Measurements from ENCODE around the gene ISOC1. TPM values are rescaled to one million over a fixed set of nuclear protein-coding genes. Genes with fewer than 3 reads are reported as not detected.

ISOC1 gene
- total and polyA plus RNA-seq, 2 of the 13 experiments (the other 11 are each of a cell fraction or from before 2014, with no cell fraction given): 25.7 to 51.3 TPM

DNA sequence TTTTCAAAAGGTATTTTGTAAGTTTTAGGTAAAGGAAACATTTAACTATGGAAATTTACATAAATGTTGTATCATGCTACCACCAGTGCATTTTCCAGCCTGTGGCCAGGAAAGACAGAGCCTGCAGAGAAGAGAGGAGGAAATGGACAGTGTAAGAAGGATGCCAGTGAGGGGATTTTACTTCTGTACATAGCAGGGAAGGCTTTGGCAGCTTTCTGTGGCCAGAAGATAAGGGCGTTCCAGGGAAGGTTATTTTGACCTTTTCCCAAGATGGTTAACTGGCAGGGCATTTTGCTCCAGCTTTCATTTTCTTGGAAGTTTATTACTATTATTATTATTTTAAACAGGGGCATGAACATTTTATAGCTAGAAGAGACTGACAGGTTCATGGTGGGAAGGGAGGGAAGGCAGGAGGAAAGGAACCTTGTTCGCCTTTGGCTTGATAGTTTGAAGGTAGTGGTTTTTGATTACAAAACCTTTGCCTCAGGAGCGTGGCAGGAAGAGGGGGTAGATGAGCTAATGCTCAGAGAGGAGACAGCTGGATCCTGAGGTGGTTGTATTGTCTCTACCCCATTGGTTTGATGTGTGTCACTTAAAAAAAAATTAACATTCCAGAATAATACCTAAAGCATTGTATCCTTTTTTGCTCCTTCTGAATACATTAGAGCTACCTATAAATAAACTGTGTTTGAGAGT is 4.1 kb downstream of the ISOC1 start (continued):
- TF ChIP-seq PRDM10 (CRISPR knock-in tag; IDR thresholded peaks at IDR 0.05; ENCODE audit: low read depth) (no peak), KLF16 (CRISPR knock-in tag; IDR thresholded peaks at IDR 0.05) (no peak), ELF1 (CRISPR knock-in tag; IDR thresholded peaks at IDR 0.05) (no peak)

DNA sequence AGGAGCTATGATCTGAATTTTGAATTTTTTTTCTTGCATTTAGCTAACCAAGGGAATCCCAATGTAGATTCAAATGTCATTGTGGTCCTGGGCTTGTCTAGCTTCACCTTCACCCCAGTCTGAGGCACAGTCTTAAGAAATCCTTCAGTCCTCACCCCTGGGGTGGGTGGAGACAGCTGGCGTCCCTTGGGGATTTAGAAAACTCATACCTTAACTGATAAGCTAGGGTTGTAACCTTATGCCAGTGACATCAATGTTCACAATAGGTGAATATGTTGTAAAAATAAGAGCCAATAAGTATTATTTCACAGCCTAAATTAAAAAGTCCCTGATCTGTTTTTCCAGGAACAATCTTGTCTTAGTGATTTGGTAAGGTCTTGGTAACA is 4.6 kb downstream of the ISOC1 start:
- in situ Hi-C loops (cut with HindIII; ENCODE audit: extremely low pct_ligation_motif_present, low pct_unique_long_range_greater_than_20kb): loop anchor here (25.0 kb wide), 1 partner anchor 1537 kb away; no protein-coding TSS in a partner anchor
- ChIA-PET CTCF (ENCODE audit: low intra/inter-chr PET ratio, low total read pairs) (no interaction called here), POLR2A (no interaction called here)
- H3K4me2 ChIP-seq (ENCODE audit: low read depth, low read length): no peak overlapping the region
- no peaks in the 10 kb centered on the region for H3K9me3 ChIP-seq (ENCODE audit: low read length)
- no peak overlapping the region for H2AFZ ChIP-seq (ENCODE audit: low read length)
- H4K20me1 ChIP-seq (ENCODE audit: insufficient read depth, low read length): no peaks in the 10 kb centered on the region
- BruUV-seq (replicated peaks): no TSS peak
- peaks cover 1 to 3% of the 10 kb centered on the region in 2 experiments; a peak in 1 of 5 replicates for H3K36me3 ChIP-seq (replicated peaks in 1 of 2; ENCODE audit: control insufficient read depth in 1 of 2, insufficient read depth in 2 of 2, low read length in 2 of 2)
- H3K4me3 ChIP-seq (replicated peaks in 1 of 3; ENCODE audit: insufficient read depth in 1 of 3, low read depth in 2 of 3, low read length in 3 of 3): no peak overlapping the region
- peaks cover 72% of the 10 kb centered on the region for H3K79me2 ChIP-seq (ENCODE audit: insufficient read depth, low read length)
- no peak overlapping the region for H3K9ac ChIP-seq (ENCODE audit: insufficient read depth, low read depth, low read length)
- no peaks in the 10 kb centered on the region for H3K27me3 ChIP-seq (ENCODE audit: control insufficient read depth in 1 of 2, insufficient read depth in 2 of 2, low read length in 2 of 2)
- FAIRE-seq (no peak), DNase-seq (ENCODE audit: low spot score) (no peak), ATAC-seq (no peak)
- H3K27ac ChIP-seq (ENCODE audit: extremely low read length, insufficient read depth, low read length): no peak overlapping the region
- H3K4me1 ChIP-seq (ENCODE audit: insufficient read depth, low read length): peaks cover 39% of the 10 kb centered on the region
- WGBS (ENCODE audit: low lambda C conversion rate): 36% methylated on average over 1 of the region's 1 CpG
- intact Hi-C loops (cut with micrococcal nuclease; ENCODE audit: unreplicated experiment): loop anchor here (10.0 kb wide), 1 partner anchor 1584 kb away; the partner anchor contains the start of gene PRRC1
- TF ChIP-seq ZNF773 (CRISPR knock-in tag; IDR thresholded peaks at IDR 0.05; ENCODE audit: borderline replicate concordance) (no peak), MZF1 (CRISPR knock-in tag; IDR thresholded peaks at IDR 0.05; ENCODE audit: borderline replicate concordance) (no peak), NBN (conservative IDR thresholded peaks at IDR 0.05) (no peak), ZNF619 (CRISPR knock-in tag; IDR thresholded peaks at IDR 0.05) (no peak), SRSF1 (optimal IDR thresholded peaks at IDR 0.05; ENCODE audit: low read depth, low read length) (no peak), ZNF691 (CRISPR knock-in tag; IDR thresholded peaks at IDR 0.05; ENCODE audit: borderline replicate concordance, low read depth) (no peak), SCMH1 (CRISPR knock-in tag; IDR thresholded peaks at IDR 0.05; ENCODE audit: borderline replicate concordance) (no peak), RFX3 (CRISPR knock-in tag; IDR thresholded peaks at IDR 0.05) (no peak), STAT6 (CRISPR knock-in tag; IDR thresholded peaks at IDR 0.05; ENCODE audit: borderline replicate concordance) (no peak), MBNL3 (CRISPR knock-in tag; conservative IDR thresholded peaks at IDR 0.05) (no peak), ARNT2 (CRISPR knock-in tag; IDR thresholded peaks at IDR 0.05; ENCODE audit: low read depth) (no peak)
